ENCODE measurements around the gene HOGA1.

Gene HOGA1

DNA sequence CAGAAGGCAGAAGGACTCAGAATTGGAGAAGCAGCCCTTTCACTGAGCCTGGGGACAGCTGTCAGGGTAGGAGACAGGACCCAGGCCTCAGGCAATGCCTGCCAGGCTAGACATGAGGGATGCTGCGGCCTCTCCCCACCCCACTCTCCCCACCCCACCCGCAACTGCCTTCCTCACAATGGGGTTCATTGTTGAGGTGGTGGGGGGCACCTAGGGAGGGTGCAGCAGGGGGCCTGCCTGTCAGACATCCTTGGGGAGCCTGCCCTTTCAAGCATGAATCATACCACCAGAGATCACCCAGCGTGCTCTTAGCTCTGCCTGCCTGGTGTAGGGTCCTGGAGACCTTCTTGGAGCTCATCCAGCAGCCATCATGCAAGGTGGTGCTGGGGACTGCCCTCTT, 5.3 kb downstream of the HOGA1 start, which contains the start of gene C10orf62:
Gene C10orf62 (plus strand): TSS at position 243 of the 400 bp plus-strand sequence. CDS start 177 bp downstream, outside the sequence.
- Histone ChIP-seq H3K9me3 (ENCODE audit: control insufficient read depth, low read length) (no peaks in the 10 kb centered on the region), H3K4me3 (ENCODE audit: low read length) (no peak within 1 kb of the TSS), H3K9ac (ENCODE audit: low read length) (no peak within 1 kb of the TSS), H3K27me3 (ENCODE audit: control insufficient read depth, insufficient read depth, low read length) (no peaks in the 10 kb centered on the region), H3K36me3 (ENCODE audit: control insufficient read depth, insufficient read depth, low read length) (no peaks in the 10 kb centered on the region), H3K4me1 (ENCODE audit: control insufficient read depth, insufficient read depth, low read length) (no peaks in the 10 kb centered on the region)

DNA sequence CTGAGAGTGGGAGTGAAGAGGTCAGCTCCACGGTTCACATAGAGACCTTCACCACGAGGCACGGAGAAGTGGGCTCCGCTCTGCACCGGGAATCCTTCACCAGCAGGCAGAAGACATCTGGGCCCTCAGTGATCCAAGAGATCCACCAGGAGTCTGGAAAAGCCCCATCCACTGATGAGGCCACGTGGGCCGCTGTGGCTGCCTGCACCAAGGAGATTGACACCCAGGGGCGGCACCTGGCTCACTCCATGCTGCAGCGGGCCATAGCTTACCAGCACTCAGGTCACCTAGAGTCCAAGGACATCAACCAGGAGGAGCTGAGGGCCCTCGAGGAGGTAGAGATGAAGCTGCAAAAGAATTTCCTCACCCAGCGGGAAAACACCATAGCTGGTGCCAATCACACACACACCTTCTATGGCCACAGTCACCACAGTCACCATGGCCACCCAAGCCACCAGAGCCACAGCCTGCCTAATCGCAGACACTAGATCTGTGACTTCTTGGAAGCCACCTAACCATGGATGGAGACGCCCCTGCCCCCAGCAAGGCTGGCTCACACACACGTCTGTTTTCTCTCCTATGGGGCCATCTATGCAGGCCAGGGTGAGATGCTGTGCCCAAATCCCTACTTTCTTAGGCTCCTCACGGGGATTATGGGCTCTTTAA, 6.0 kb downstream of the HOGA1 start:
- H3K9me3 ChIP-seq (ENCODE audit: control insufficient read depth, low read length), result no peaks in the 10 kb centered on the region
- no peaks in the 10 kb centered on the region for H3K27me3 ChIP-seq (ENCODE audit: control insufficient read depth, insufficient read depth, low read length)
- H3K36me3 ChIP-seq (ENCODE audit: control insufficient read depth, insufficient read depth, low read length), result no peaks in the 10 kb centered on the region
- H3K4me3 ChIP-seq (ENCODE audit: low read length), result no peak overlapping the region
- no peaks in the 10 kb centered on the region for H3K4me1 ChIP-seq (ENCODE audit: control insufficient read depth, insufficient read depth, low read length)
- H3K9ac ChIP-seq (ENCODE audit: low read length), result no peak overlapping the region

- no peak overlapping the region for H3K4me3 ChIP-seq (ENCODE audit: low read length)
- no peaks in the 10 kb centered on the region for H3K27me3 ChIP-seq (ENCODE audit: control insufficient read depth, insufficient read depth, low read length)
- H3K9me3 ChIP-seq (ENCODE audit: control insufficient read depth, low read length), result no peaks in the 10 kb centered on the region
- H3K4me1 ChIP-seq (ENCODE audit: control insufficient read depth, insufficient read depth, low read length), result no peaks in the 10 kb centered on the region
- no peak overlapping the region for H3K9ac ChIP-seq (ENCODE audit: low read length)
- H3K36me3 ChIP-seq (ENCODE audit: control insufficient read depth, insufficient read depth, low read length), result no peaks in the 10 kb centered on the region
Measured at GRCh38 chr10:97590748-97591495, 6.7 kb downstream of the HOGA1 start.

DNA sequence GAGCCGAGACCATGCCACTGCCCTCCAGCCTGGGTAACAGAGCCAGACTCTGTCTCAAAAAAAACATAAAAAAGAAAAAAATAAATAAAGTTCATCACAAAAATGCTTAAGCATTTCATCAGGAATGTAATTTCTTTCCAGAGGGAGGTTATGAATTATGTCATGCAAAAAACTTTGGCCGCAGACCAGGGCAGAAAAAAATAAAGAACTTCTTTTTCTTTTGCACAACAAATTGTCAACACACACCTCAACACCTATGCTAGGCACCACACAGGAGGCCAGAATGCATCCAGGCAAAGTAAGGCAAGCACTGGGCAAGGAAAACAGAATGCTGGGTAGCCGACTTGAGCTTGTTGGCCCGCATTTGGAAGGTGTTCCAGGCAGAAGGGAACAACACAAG, 9.2 kb downstream of the HOGA1 start:
- Histone ChIP-seq H3K4me1 (ENCODE audit: control insufficient read depth, insufficient read depth, low read length) (peaks cover 6% of the 10 kb centered on the region), H3K9ac (ENCODE audit: low read length) (no peak overlapping the region), H3K27me3 (ENCODE audit: control insufficient read depth, insufficient read depth, low read length) (no peaks in the 10 kb centered on the region), H3K4me3 (ENCODE audit: low read length) (no peak overlapping the region), H3K36me3 (ENCODE audit: control insufficient read depth, insufficient read depth, low read length) (no peaks in the 10 kb centered on the region), H3K9me3 (ENCODE audit: control insufficient read depth, low read length) (no peaks in the 10 kb centered on the region)

GRCh38 chr10:97596101-97597082, 12.2 kb downstream of the HOGA1 start:
- Histone ChIP-seq H3K4me3 (ENCODE audit: low read length) (no peak overlapping the region), H3K9ac (ENCODE audit: low read length) (peak overlapping the region; percentile 15), H3K4me1 (ENCODE audit: control insufficient read depth, insufficient read depth, low read length) (peaks cover 6% of the 10 kb centered on the region), H3K9me3 (ENCODE audit: control insufficient read depth, low read length) (no peaks in the 10 kb centered on the region), H3K27me3 (ENCODE audit: control insufficient read depth, insufficient read depth, low read length) (no peaks in the 10 kb centered on the region), H3K36me3 (ENCODE audit: control insufficient read depth, insufficient read depth, low read length) (no peaks in the 10 kb centered on the region)

GRCh38 chr10:97597778-97598177, 13.6 kb downstream of the HOGA1 start:
- Histone ChIP-seq H3K9ac (ENCODE audit: low read length) (no peak overlapping the region), H3K27me3 (ENCODE audit: control insufficient read depth, insufficient read depth, low read length) (no peaks in the 10 kb centered on the region), H3K4me1 (ENCODE audit: control insufficient read depth, insufficient read depth, low read length) (peaks cover 6% of the 10 kb centered on the region), H3K4me3 (ENCODE audit: low read length) (no peak overlapping the region), H3K9me3 (ENCODE audit: control insufficient read depth, low read length) (no peaks in the 10 kb centered on the region), H3K36me3 (ENCODE audit: control insufficient read depth, insufficient read depth, low read length) (no peaks in the 10 kb centered on the region)

DNA sequence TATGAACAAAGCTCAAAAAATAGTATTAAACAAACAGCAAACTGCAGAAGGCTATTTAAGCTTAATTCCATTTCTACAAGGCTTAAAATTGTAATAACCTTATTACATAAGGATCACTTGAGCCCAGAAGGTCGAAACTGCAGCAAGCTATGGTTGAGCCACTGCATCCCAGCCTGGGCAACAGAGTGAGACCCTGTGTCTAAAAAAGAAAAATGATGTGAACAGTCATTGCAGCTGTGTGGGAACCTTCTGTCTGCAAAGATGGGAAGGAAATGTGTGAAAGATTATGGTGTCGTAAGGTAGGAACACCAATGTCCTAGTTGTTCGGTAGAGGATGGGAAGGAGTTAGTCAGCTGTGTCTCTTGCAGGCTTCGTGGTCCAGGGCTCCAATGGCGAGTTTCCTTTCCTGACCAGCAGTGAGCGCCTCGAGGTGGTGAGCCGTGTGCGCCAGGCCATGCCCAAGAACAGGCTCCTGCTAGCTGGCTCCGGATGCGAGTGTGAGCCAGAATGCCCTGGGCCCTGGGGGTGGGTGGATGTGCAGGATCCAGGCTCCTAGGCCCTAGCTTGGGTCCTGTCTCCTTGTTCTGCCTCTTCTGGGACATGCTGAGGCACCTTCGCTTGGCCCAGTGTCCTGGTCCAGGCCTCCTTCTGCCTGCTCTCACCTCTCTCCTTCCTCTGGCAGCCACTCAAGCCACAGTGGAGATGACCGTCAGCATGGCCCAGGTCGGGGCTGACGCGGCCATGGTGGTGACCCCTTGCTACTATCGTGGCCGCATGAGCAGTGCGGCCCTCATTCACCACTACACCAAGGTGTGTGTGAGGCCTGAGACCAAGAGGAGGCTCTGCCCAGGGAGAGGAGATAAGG, 14.4 kb downstream of the HOGA1 start:
- no peak overlapping the region for H3K4me3 ChIP-seq (ENCODE audit: low read length)
- H3K9ac ChIP-seq (ENCODE audit: low read length), result no peak overlapping the region

GRCh38 chr10:97599272-97599619, 15.1 kb downstream of the HOGA1 start:
- H3K9me3 ChIP-seq (ENCODE audit: control insufficient read depth, low read length), result no peaks in the 10 kb centered on the region
- H3K4me1 ChIP-seq (ENCODE audit: control insufficient read depth, insufficient read depth, low read length), result peaks cover 6% of the 10 kb centered on the region
- H3K4me3 ChIP-seq (ENCODE audit: low read length), result no peak overlapping the region
- no peaks in the 10 kb centered on the region for H3K36me3 ChIP-seq (ENCODE audit: control insufficient read depth, insufficient read depth, low read length)
- H3K27me3 ChIP-seq (ENCODE audit: control insufficient read depth, insufficient read depth, low read length), result no peaks in the 10 kb centered on the region
- no peak overlapping the region for H3K9ac ChIP-seq (ENCODE audit: low read length)

More for the DNA sequence above, 14.4 kb downstream of the HOGA1 start:
- Histone ChIP-seq H3K9me3 (ENCODE audit: control insufficient read depth, low read length) (no peaks in the 10 kb centered on the region), H3K36me3 (ENCODE audit: control insufficient read depth, insufficient read depth, low read length) (no peaks in the 10 kb centered on the region), H3K4me1 (ENCODE audit: control insufficient read depth, insufficient read depth, low read length) (peaks cover 6% of the 10 kb centered on the region), H3K27me3 (ENCODE audit: control insufficient read depth, insufficient read depth, low read length) (no peaks in the 10 kb centered on the region)

DNA sequence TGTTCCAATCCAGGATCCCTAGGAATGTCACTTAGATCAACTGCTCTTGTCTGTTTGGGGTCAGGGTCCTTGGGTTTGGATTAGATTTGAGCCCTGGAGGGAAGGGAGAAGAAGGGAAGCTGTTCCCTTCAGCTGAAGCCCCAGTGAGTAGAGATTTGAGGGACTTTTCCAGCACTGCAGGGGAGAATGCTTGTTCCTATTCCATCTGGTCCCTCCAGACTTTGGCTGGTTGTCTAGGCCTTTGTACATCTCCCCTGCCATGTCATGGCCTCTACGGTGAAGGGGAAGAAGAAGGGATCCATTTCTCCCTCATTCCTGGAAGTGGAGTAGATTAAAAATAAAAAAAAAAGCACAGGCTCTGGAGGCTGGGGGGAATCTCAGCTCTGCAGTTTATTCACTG, 16.4 kb downstream of the HOGA1 start:
- no peaks in the 10 kb centered on the region for H3K36me3 ChIP-seq (ENCODE audit: control insufficient read depth, insufficient read depth, low read length)
- H3K9me3 ChIP-seq (ENCODE audit: control insufficient read depth, low read length), result no peaks in the 10 kb centered on the region
- no peak overlapping the region for H3K9ac ChIP-seq (ENCODE audit: low read length)
- H3K4me3 ChIP-seq (ENCODE audit: low read length), result no peak overlapping the region
- H3K4me1 ChIP-seq (ENCODE audit: control insufficient read depth, insufficient read depth, low read length), result peaks cover 6% of the 10 kb centered on the region
- no peaks in the 10 kb centered on the region for H3K27me3 ChIP-seq (ENCODE audit: control insufficient read depth, insufficient read depth, low read length)

DNA sequence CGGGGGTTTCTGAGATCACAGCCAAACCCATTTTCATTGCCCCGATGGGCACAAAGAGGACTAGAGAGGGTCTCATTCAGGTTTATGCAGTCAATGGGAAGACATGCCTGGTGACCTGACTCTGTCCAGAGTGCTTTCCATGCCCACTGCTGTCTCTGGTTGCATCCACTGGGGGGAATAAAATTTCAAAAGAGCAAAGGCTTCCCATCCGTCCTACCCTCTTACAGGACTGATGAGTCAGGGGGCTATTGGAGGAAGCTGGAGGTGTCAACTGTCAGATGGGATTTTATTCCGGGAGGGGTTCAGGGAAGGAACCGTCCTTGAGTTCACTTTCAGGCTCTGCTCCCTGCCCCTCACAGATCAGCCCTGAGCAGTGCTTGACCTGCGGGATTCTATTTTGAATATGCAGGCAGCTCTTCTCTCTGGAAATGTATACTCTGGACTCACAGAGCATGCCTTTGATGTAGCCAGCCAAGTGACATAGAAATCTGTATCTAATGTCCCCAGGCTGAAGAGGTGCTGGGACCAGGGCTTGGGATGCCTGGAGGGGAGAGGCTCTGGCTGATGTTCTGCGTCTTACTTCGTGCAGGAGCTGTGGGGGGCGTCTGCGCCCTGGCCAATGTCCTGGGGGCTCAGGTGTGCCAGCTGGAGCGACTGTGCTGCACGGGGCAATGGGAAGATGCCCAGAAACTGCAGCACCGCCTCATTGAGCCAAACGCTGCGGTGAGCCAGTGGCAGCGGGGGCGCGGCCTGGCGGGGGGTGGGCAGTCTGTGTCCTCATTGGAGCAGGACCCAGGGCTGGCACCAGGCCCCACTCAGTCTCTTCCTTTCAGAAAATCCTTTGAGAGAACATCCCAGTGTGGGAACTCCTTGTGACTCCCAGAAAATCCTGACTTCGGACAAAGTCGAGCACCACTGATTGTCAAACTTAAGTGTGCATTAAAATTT, 17.4 kb downstream of the HOGA1 start:
- Histone ChIP-seq H3K4me3 (ENCODE audit: low read length) (no peak overlapping the region), H3K27me3 (ENCODE audit: control insufficient read depth, insufficient read depth, low read length) (no peaks in the 10 kb centered on the region), H3K9me3 (ENCODE audit: control insufficient read depth, low read length) (no peaks in the 10 kb centered on the region), H3K4me1 (ENCODE audit: control insufficient read depth, insufficient read depth, low read length) (peaks cover 2% of the 10 kb centered on the region), H3K36me3 (ENCODE audit: control insufficient read depth, insufficient read depth, low read length) (no peaks in the 10 kb centered on the region), H3K9ac (ENCODE audit: low read length) (no peak overlapping the region)
